Upper lobe of right lung (tissue), 1 donor: Measurements from ENCODE around the gene INSYN1. TPM values are rescaled to one million over a fixed set of nuclear protein-coding genes. Genes with fewer than 3 reads are reported as not detected.

ENCODE experiments used
- ATAC-seq: fragments of 200-7000 bp; cut with Tn5 transposase; one replicate; pipeline ENCODE4 v1.9.1; 2020; ENCODE audit warnings: mild to moderate bottlenecking, moderate library complexity
- DNase-seq: peaks from one replicate; pipeline ENCODE4 v3.0.0-alpha.2; 2020
- H3K27ac ChIP-seq: fragments of 200-600 bp; one replicate; pipeline ENCODE4 v1.8.0; 2022
- H3K27me3 ChIP-seq: fragments of 200-600 bp; one replicate; pipeline ENCODE4 v1.8.0; 2022; ENCODE audit warnings: mild to moderate bottlenecking
- H3K36me3 ChIP-seq: fragments of 200-600 bp; one replicate; pipeline ENCODE4 v1.8.0; 2022
- H3K4me1 ChIP-seq: fragments of 200-600 bp; one replicate; pipeline ENCODE4 v1.8.0; 2022
- H3K4me3 ChIP-seq: fragments of 200-600 bp; one replicate; pipeline ENCODE4 v1.8.0; 2022; ENCODE audit warnings: mild to moderate bottlenecking
- H3K9me3 ChIP-seq: fragments of 200-600 bp; one replicate; pipeline ENCODE4 v1.8.0; 2022
- CTCF ChIP-seq: fragments of 200-600 bp; IDR thresholded peaks from one replicate; pipeline ENCODE4 v1.8.0; 2022; ENCODE audit warnings: antibody characterized with exemption
- intact Hi-C: fragments of 100-400 bp; cut with DNase I; formaldehyde crosslinking; loops from one replicate; pipeline ENCODE4 v1.11.0; 2022
- total RNA-seq: library from RNA; stranded (reverse); fragmentation: NEBNext Ultra II Directional; extraction: Animal tissue kit (Norgen Biotek cat#: 25700); gene quantifications from one replicate; pipeline ENCODE4 v1.2.1, GENCODE V29; 2021
- donor health status: DM: no; HTN: yes; CAD: no; lungs with severe emphysema.

Gene INSYN1
- total RNA-seq, 1 donor from 2014 or later = 6.2 TPM

DNA sequence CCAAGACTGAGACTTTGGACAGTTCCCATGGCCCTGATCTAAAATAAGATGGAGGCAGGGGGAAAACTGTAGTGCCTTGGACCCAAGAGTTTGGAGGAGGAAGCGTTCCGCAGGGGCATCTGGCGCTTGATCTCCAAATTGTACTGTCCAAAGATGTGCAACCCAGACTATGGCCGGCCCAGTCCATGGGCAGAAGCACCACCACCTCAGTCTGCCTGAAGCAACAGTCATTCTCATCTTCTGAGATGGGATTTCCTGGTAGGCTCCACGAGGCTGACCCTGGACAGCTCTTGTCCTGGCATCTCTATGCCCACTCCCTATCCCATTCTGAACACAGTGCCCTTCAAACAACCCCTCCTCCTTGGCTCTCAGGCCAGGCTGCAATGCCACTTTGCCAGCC lies 3.6 kb downstream of the INSYN1 start:
- DNase-seq (no peak), ATAC-seq (no peak)
- Histone ChIP-seq H3K27ac (no peak overlapping the region), H3K27me3 (peaks cover 19% of the 10 kb centered on the region), H3K36me3 (no peaks in the 10 kb centered on the region), H3K9me3 (no peaks in the 10 kb centered on the region), H3K4me3 (no peak overlapping the region), H3K4me1 (peaks cover 4% of the 10 kb centered on the region)
- intact Hi-C loops = no loop called here
- TF ChIP-seq CTCF = no peak

- peaks cover 4% of the 10 kb centered on the region for H3K4me1 ChIP-seq
- H3K27ac ChIP-seq = no peak overlapping the region
- no peak for ATAC-seq
- H3K36me3 ChIP-seq = no peaks in the 10 kb centered on the region
- H3K9me3 ChIP-seq = no peaks in the 10 kb centered on the region
- intact Hi-C loops = no loop called here
- H3K4me3 ChIP-seq = no peak overlapping the region
- no peak for DNase-seq
- no peak for TF ChIP-seq CTCF
- peaks cover 16% of the 10 kb centered on the region for H3K27me3 ChIP-seq
These were observed 4.4 kb downstream of the INSYN1 start for GRCh38 chr15:73748730-73749129.

GRCh38 chr15:73747847-73748590 lies 5.1 kb downstream of the INSYN1 start:
- no peak for DNase-seq
- intact Hi-C loops = no loop called here
- no peaks in the 10 kb centered on the region for H3K36me3 ChIP-seq
- H3K4me3 ChIP-seq = no peak overlapping the region
- peaks cover 16% of the 10 kb centered on the region for H3K27me3 ChIP-seq
- no peak for TF ChIP-seq CTCF
- no peaks in the 10 kb centered on the region for H3K9me3 ChIP-seq
- no peak overlapping the region for H3K27ac ChIP-seq
- ATAC-seq = no peak
- H3K4me1 ChIP-seq = peaks cover 4% of the 10 kb centered on the region

GRCh38 chr15:73746883-73747282 lies 6.3 kb downstream of the INSYN1 start:
- no peak overlapping the region for H3K27ac ChIP-seq
- no peak for TF ChIP-seq CTCF
- DNase-seq = no peak
- H3K36me3 ChIP-seq = no peaks in the 10 kb centered on the region
- no peak overlapping the region for H3K4me3 ChIP-seq
- peaks cover 13% of the 10 kb centered on the region for H3K27me3 ChIP-seq
- H3K4me1 ChIP-seq = peaks cover under 1% of the 10 kb centered on the region
- no peaks in the 10 kb centered on the region for H3K9me3 ChIP-seq
- intact Hi-C loops = no loop called here
- no peak for ATAC-seq

GRCh38 chr15:73746261-73746660 lies 6.9 kb downstream of the INSYN1 start:
- ATAC-seq (no peak), DNase-seq (no peak)
- H3K9me3 ChIP-seq = no peaks in the 10 kb centered on the region
- H3K36me3 ChIP-seq = no peaks in the 10 kb centered on the region
- H3K27ac ChIP-seq = no peak overlapping the region
- no peak overlapping the region for H3K4me3 ChIP-seq
- TF ChIP-seq CTCF = no peak
- H3K27me3 ChIP-seq = peaks cover 7% of the 10 kb centered on the region
- H3K4me1 ChIP-seq = no peaks in the 10 kb centered on the region
- intact Hi-C loops = no loop called here

GRCh38 chr15:73745073-73745472 lies 8.1 kb downstream of the INSYN1 start:
- no peak for TF ChIP-seq CTCF
- DNase-seq = no peak
- intact Hi-C loops = no loop called here
- H3K27ac ChIP-seq = no peak overlapping the region
- no peaks in the 10 kb centered on the region for H3K4me1 ChIP-seq
- no peaks in the 10 kb centered on the region for H3K27me3 ChIP-seq
- H3K9me3 ChIP-seq = no peaks in the 10 kb centered on the region
- ATAC-seq = no peak
- no peak overlapping the region for H3K4me3 ChIP-seq
- H3K36me3 ChIP-seq = no peaks in the 10 kb centered on the region
